ENCODE results near the gene CAMSAP2. TPM values are rescaled to one million over a fixed set of nuclear protein-coding genes. Genes with fewer than 3 reads are reported as not detected.

CAMSAP2 gene
- total RNA-seq, 4 donors from 2014 or later: 8.2 to 12.5 (median 9.1) TPM

DNA sequence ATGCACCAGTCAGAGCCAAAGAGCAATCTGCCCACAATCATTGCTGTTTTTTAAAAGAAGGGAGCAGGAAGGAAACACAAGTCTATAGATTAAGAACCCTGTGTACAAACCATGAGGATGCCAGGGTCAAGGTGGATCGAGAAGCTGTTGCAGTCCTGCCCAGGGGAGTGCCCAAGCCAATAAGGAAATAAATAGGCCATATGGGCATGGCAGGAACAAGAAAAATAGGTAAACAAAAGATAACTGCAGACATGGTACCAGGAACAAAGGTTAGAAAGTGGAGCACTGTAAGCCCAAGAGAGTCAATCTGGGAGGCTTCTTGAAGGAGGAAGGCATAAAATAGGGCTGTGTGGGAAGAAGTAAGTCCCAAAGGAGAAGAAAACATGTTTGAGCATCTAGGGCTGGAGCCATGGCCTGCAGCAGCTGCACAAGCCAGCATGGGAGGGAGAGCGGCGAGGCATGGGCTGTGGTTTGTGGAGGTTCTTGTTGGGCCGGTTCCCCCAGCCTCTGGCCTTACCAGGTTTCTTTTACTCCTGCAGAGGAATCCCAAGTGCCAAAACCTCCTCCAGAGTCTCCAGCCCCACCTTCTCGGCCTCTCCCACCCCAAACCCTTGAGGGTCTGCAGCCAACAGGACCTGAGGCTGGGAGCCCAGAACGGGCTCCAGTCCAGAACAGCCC lies 169.6 kb downstream of the CAMSAP2 start:
- Histone ChIP-seq H3K4me3 (peak overlapping the region in 1 of 4 donors; percentile 22), H3K4me1 (peaks cover 19 to 68% (median 53%) of the 10 kb centered on the region in 4 donors), H3K27ac (peak overlapping the region; percentile 80 to 89 (median 85)), H3K36me3 (no peaks in the 10 kb centered on the region), H3K9me3 (no peaks in the 10 kb centered on the region), H3K27me3 (no peaks in the 10 kb centered on the region)
- WGBS, 2 donors (ENCODE audit: low coverage in 1 of 2): 40 to 64% methylated on average over 3 to 6 of the region's 6 CpGs
- DNase-seq: peak; percentile 72
- in situ Hi-C loops (cut with MboI; ENCODE audit: low pct_ligation_motif_present in 1 of 4, low pct_unique_long_range_greater_than_20kb in 1 of 4, low sequenced_read_pairs in 3 of 4) (no loop called here), intact Hi-C loops (cut with DNase I; ENCODE audit: low total_unique reads) (no loop called here)
- TF ChIP-seq POLR2A (IDR thresholded peaks at IDR 0.05) (no peak), POLR2AphosphoS5 (IDR thresholded peaks at IDR 0.05) (peak; percentile 5 to 84 (median 80)), CTCF (IDR thresholded peaks at IDR 0.05) (no peak), EP300 (IDR thresholded peaks at IDR 0.05; ENCODE audit: low read depth) (peak; percentile 82)

DNA sequence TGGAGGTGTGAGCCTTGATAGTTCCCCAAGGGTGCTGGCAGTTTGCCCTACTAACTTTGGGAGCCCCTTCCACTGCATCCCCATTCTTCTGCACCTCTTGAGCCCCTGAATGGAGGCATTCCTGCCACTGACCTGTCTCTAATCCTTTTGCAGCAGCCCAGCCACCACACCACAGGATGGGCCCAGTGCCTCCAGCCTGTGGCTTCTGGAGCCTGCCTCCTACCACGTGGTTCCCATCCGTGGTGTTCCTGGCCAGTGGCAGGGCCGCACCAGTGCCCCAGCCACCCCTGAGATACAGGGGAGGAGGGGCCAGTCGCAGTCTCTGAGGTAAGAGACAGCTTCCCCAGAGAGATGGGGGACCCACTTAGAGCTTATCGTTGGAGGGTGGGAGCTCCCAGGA lies 170.4 kb downstream of the CAMSAP2 start:
- intact Hi-C loops (cut with DNase I; ENCODE audit: low total_unique reads) (no loop called here), in situ Hi-C loops (cut with MboI; ENCODE audit: low pct_ligation_motif_present in 1 of 4, low pct_unique_long_range_greater_than_20kb in 1 of 4, low sequenced_read_pairs in 3 of 4) (no loop called here)
- H3K9me3 ChIP-seq: no peaks in the 10 kb centered on the region
- peak overlapping the region; percentile 80 to 89 (median 85) for H3K27ac ChIP-seq
- H3K27me3 ChIP-seq: no peaks in the 10 kb centered on the region
- H3K4me3 ChIP-seq: peak overlapping the region in 1 of 4 donors; percentile 22
- no peak for DNase-seq
- peaks cover 19 to 65% (median 50%) of the 10 kb centered on the region in 4 donors for H3K4me1 ChIP-seq
- no peaks in the 10 kb centered on the region for H3K36me3 ChIP-seq
- 88% methylated on average over 5 of the region's 5 CpGs; no CpG with 5 or more reads in 1 of the 2 donors for WGBS, 2 donors (ENCODE audit: low coverage in 1 of 2)
- no peak for TF ChIP-seq POLR2AphosphoS5 (IDR thresholded peaks at IDR 0.05)
- no peak for TF ChIP-seq POLR2A (IDR thresholded peaks at IDR 0.05)

GRCh38 chr1:200909757-200910239 lies 171.1 kb downstream of the CAMSAP2 start:
- in situ Hi-C loops (cut with MboI; ENCODE audit: low pct_ligation_motif_present in 1 of 4, low pct_unique_long_range_greater_than_20kb in 1 of 4, low sequenced_read_pairs in 3 of 4): no loop called here
- no peaks in the 10 kb centered on the region for H3K36me3 ChIP-seq

More at GRCh38 chr1:200909757-200910239, 171.1 kb downstream of the CAMSAP2 start:
- 78 to 81% methylated on average over 4 of the region's 4 CpGs for WGBS, 2 donors (ENCODE audit: low coverage in 1 of 2)
- peak overlapping the region in 3 of 4 donors; percentile 84 to 89 (median 86) for H3K27ac ChIP-seq
- intact Hi-C loops (cut with DNase I; ENCODE audit: low total_unique reads): no loop called here
- H3K9me3 ChIP-seq: no peaks in the 10 kb centered on the region
- DNase-seq: no peak
- H3K4me1 ChIP-seq: peaks cover 19 to 61% (median 44%) of the 10 kb centered on the region in 4 donors
- TF ChIP-seq POLR2AphosphoS5 (IDR thresholded peaks at IDR 0.05): no peak
- no peak for TF ChIP-seq POLR2A (IDR thresholded peaks at IDR 0.05)
- TF ChIP-seq EP300 (IDR thresholded peaks at IDR 0.05; ENCODE audit: low read depth): no peak
- no peak for TF ChIP-seq CTCF (IDR thresholded peaks at IDR 0.05)
- H3K27me3 ChIP-seq: no peaks in the 10 kb centered on the region
- no peak overlapping the region for H3K4me3 ChIP-seq

Other genes with a start within 250 kb of the CAMSAP2 start
- under 1 TPM in 3 of 4 donors, not detected in 1; 0.40 to 0.68 (median 0.64) TPM for gene KIF14, start 118.1 kb upstream of the CAMSAP2 start, total RNA-seq
- 10 to 100 TPM in 3 of 4 donors, 1 to 10 TPM in 1; 8.6 to 17.5 (median 14.6) TPM for gene DDX59, start 69.0 kb upstream of the CAMSAP2 start, total RNA-seq
- under 1 TPM in 1 of 4 donors, not detected in 3; 0.48 TPM for gene GPR25, start 134.1 kb downstream of the CAMSAP2 start, total RNA-seq
- gene INAVA, start 156.0 kb downstream of the CAMSAP2 start, total RNA-seq: 100 to 1,000 TPM; 139 to 609 (median 265) TPM